A549 (cell line): ENCODE data around the gene CDC6. TPM values are rescaled to one million over a fixed set of nuclear protein-coding genes. Genes with fewer than 3 reads are reported as not detected.

Source experiments
- ATAC-seq, 2 experiments: fragments of 200-7000 bp in 1 of 2; fragments of >200 bp in 1 of 2; cut with Nextera tagmentation in 1 of 2; cut with Tn5 transposase in 1 of 2; 3 replicates each; pipeline versions ENCODE4 v1.8.0 to v1.9.1; 2018 to 2020; ENCODE audit warnings: mild to moderate bottlenecking in 1 of 2, moderate library complexity in 1 of 2
- CTCF ChIA-PET: fragments of 300-600 bp; sonication (Branson Sonifier 250); formaldehyde crosslinking; extraction: SDS; loops from one replicate; lab custom pipeline; 2021; ENCODE audit warnings: antibody characterized with exemption, inconsistent platforms; lab: Yijun Ruan, JAX
- POLR2A ChIA-PET: fragments of 350-600 bp; formaldehyde crosslinking; extraction: SDS; loops from one replicate; lab custom pipeline; 2021; ENCODE audit warnings: antibody characterized with exemption, inconsistent platforms; lab: Yijun Ruan, JAX
- DNase-seq, 2 experiments: peaks; one replicate each; pipeline versions ENCODE4 v3.0.0 to v3.0.0-alpha.2; 2011 to 2016; ENCODE audit warnings: low read depth in 1 of 2, low spot score in 1 of 2
- FAIRE-seq: peaks from 2 replicates; lab custom pipeline; 2011; peaks lifted over from hg19 to GRCh38; lab: Jason Lieb, UNC
- H3K27ac ChIP-seq, 2 experiments: fragments of >200 bp; sonication (Bioruptor Twin); formaldehyde crosslinking; 3 replicates each; pipeline ENCODE4 v1.5.1; 2016 to 2017
- H3K4me1 ChIP-seq: fragments of >200 bp; sonication (Bioruptor Twin); formaldehyde crosslinking; 3 replicates; pipeline ENCODE4 v1.6.1; 2016
- H3K4me2 ChIP-seq: fragments of >200 bp; sonication (Bioruptor Twin); formaldehyde crosslinking; 3 replicates; pipeline ENCODE4 v1.6.1; 2016
- H3K4me3 ChIP-seq: fragments of >200 bp; sonication (Bioruptor Twin); formaldehyde crosslinking; 3 replicates; pipeline ENCODE4 v1.5.1; 2016
- H3K9me3 ChIP-seq: fragments of >200 bp; sonication (Bioruptor Twin); formaldehyde crosslinking; 3 replicates; pipeline ENCODE4 v1.6.1; 2016
- BHLHE40 ChIP-seq: IDR thresholded peaks from 2 replicates; pipeline ENCODE4 v1.6.1; 2012; ENCODE audit warnings: low read depth, low read length, inconsistent platforms
- CEBPB ChIP-seq, 2 experiments: fragments of >200 bp in 1 of 2; sonication (Bioruptor Twin) in 1 of 2; formaldehyde crosslinking in 1 of 2; IDR thresholded peaks; 2 replicates each; pipeline ENCODE4 v1.6.1; 2012 to 2016
- CHD2 ChIP-seq: fragments of 150-350 bp; IDR thresholded peaks from 2 replicates; pipeline ENCODE4 v1.6.1; 2014; ENCODE audit warnings: low read length; ENCODE audit not compliant: partially characterized antibody
- EHF ChIP-seq: fragments of 250-450 bp; sonication (Bioruptor Pico); IDR thresholded peaks from 2 replicates; pipeline ENCODE4 v1.5.0; 2020; ENCODE audit warnings: mild to moderate bottlenecking
- FOSB ChIP-seq: fragments of 250-450 bp; sonication (Bioruptor Pico); IDR thresholded peaks from 2 replicates; pipeline ENCODE4 v1.5.0; 2020; ENCODE audit warnings: mild to moderate bottlenecking, moderate library complexity
- FOXS1 ChIP-seq: fragments of 250-450 bp; sonication (Bioruptor Pico); IDR thresholded peaks from 2 replicates; pipeline ENCODE4 v1.5.0; 2020; ENCODE audit warnings: mild to moderate bottlenecking, moderate library complexity
- HDAC2 ChIP-seq: fragments of 200-600 bp; sonication (generic); IDR thresholded peaks from 2 replicates; pipeline ENCODE4 v1.6.1; 2016
- HOXB5 ChIP-seq: fragments of 250-450 bp; sonication (Bioruptor Pico); IDR thresholded peaks from 2 replicates; pipeline ENCODE4 v1.5.0; 2020; ENCODE audit warnings: mild to moderate bottlenecking, moderate library complexity
- JUN ChIP-seq, 2 experiments: fragments of >200 bp; sonication (Bioruptor Twin); formaldehyde crosslinking; IDR thresholded peaks; 2 replicates in 1 of 2; 3 replicates in 1 of 2; pipeline ENCODE4 v1.6.1; 2016 to 2017
- KDM5A ChIP-seq: fragments of 200-600 bp; sonication (generic); IDR thresholded peaks from 2 replicates; pipeline ENCODE4 v1.6.1; 2016; ENCODE audit warnings: antibody characterized with exemption, mild to moderate bottlenecking
- MYC ChIP-seq: IDR thresholded peaks from 2 replicates; pipeline ENCODE4 v1.6.1; 2012; ENCODE audit warnings: mild to moderate bottlenecking, inconsistent platforms, low read length, improper control_type of control experiment, borderline replicate concordance
- POLR2AphosphoS2 ChIP-seq: conservative IDR thresholded peaks from 2 replicates; pipeline ENCODE4 v1.6.1; 2012; ENCODE audit warnings: low read length, improper control_type of control experiment, inconsistent platforms
- RAD21 ChIP-seq, 2 experiments: fragments of >200 bp in 1 of 2; sonication (Bioruptor Twin) in 1 of 2; formaldehyde crosslinking in 1 of 2; IDR thresholded peaks in 1 of 2; conservative IDR thresholded peaks in 1 of 2; 2 replicates in 1 of 2; 3 replicates in 1 of 2; pipeline ENCODE4 v1.6.1; 2012 to 2018; ENCODE audit warnings: inconsistent platforms in 1 of 2
- RCOR1 ChIP-seq: fragments of 150-350 bp; IDR thresholded peaks from 2 replicates; pipeline ENCODE4 v1.6.1; 2014; ENCODE audit warnings: antibody characterized with exemption, low read length, low read depth
- ZNF302 ChIP-seq: fragments of 250-450 bp; sonication (Bioruptor Pico); IDR thresholded peaks from 2 replicates; pipeline ENCODE4 v1.9.0; 2021; ENCODE audit warnings: inconsistent platforms, mild to moderate bottlenecking, moderate library complexity
- WGBS: methylation state at CpG from one replicate; pipeline ENCODE4 v1.1.6; 2017; ENCODE audit errors: missing lambda C conversion rate; 5-methylcytosine and 5-hydroxymethylcytosine counted together
- polyA plus RNA-seq, 4 experiments: library from polyadenylated mRNA; depleted of rRNA in 3 of 4; stranded (reverse); fragments of >200 nt; fragmentation: RNase III in 1 of 4; extraction: RNeasy Plus Mini Kit Qiagen cat#74134 plus additional on column Dnase treatment in 1 of 4; gene quantifications; 2 replicates in 3 of 4; 3 replicates in 1 of 4; pipeline ENCODE4 v1.2.3, GENCODE V29; 2011 to 2017
- TF ChIP-seq, protein P1 (sequence below): IDR thresholded peaks from 2 replicates; pipeline ENCODE4 v1.6.1; 2012; ENCODE audit warnings: low read depth, borderline replicate concordance
- TF ChIP-seq, protein P2 (sequence below): fragments of 250-450 bp; sonication (Bioruptor Pico); IDR thresholded peaks from 2 replicates; pipeline ENCODE4 v1.5.0; 2021; ENCODE audit warnings: mild to moderate bottlenecking, moderate library complexity, borderline replicate concordance

Gene CDC6
- polyA plus RNA-seq, 2 of the 4 experiments (the other 2 are of a cell fraction): 67.0 to 79.5 TPM

DNA sequence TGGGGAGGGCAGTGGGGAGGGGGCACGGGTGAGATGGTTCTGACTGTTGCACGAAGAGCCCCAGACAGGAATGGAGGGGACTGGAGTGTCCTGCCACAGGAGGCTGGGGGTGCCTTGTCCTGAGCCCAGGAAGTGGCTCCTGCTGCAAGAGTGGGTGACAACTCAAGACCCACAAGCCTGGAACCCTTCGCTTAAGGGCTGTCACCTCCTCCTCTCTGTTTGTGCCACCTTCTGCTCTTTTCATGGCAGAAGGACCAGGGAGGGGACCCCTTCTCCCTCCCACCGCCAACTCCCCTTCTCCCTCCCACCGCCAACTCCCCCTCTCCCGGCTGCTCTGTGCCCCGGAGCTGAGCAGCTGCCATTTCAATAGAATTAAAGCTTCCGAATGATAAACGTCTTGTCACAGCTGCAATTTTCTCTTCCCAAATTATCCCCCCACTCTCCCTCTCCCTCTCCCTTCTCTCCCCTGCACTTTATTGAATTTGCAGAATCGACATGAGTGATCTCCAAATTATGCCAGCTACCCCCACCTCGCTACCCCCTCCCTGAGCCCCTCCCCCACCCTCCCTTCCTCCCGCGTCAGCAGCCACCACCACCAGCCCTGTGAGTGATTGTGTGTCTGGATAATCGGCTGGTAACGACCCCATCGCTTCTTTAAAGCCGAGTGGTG, 63.1 kb downstream of the CDC6 start:
- DNase-seq (no peak), FAIRE-seq (no peak), ATAC-seq (no peak)
- no peak overlapping the region for H3K4me3 ChIP-seq
- CTCF ChIA-PET: interaction anchor here (0.7 to 40.3 kb wide), 10 partner anchors 7 to 213 kb away, joined by 3 to 2395 read pairs (median 6); partner anchors contain the start of genes CDC6, RARA and TOP2A
- no peak overlapping the region for H3K4me2 ChIP-seq
- 76% methylated on average over 13 of the region's 17 CpGs for WGBS
- H3K27ac ChIP-seq: peak overlapping the region in 1 of 2 experiments; percentile 76; a peak in 3 of 6 replicates
- POLR2A ChIA-PET: interaction anchor here (1.1 to 1.3 kb wide), 2 partner anchors 33 to 47 kb away, joined by 4 to 5 read pairs; no protein-coding TSS in a partner anchor
- no peaks in the 10 kb centered on the region for H3K9me3 ChIP-seq
- TF ChIP-seq POLR2AphosphoS2 (no peak), HDAC2 (no peak), RCOR1 (no peak), RAD21 (conservative IDR thresholded peaks at IDR 0.05 in 1 of 2, IDR thresholded peaks at IDR 0.05 in 1 of 2) (no peak), FOSB (CRISPR knock-in tag) (no peak), EHF (CRISPR knock-in tag) (no peak), ZNF302 (no peak), KDM5A (no peak), CHD2 (no peak), HOXB5 (no peak), BHLHE40 (no peak), FOXS1 (no peak), CEBPB (IDR thresholded peaks at IDR 0.05) (no peak)
- TF ChIP-seq, protein P1, sequence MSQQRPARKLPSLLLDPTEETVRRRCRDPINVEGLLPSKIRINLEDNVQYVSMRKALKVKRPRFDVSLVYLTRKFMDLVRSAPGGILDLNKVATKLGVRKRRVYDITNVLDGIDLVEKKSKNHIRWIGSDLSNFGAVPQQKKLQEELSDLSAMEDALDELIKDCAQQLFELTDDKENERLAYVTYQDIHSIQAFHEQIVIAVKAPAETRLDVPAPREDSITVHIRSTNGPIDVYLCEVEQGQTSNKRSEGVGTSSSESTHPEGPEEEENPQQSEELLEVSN: no peak
- TF ChIP-seq, protein P2, sequence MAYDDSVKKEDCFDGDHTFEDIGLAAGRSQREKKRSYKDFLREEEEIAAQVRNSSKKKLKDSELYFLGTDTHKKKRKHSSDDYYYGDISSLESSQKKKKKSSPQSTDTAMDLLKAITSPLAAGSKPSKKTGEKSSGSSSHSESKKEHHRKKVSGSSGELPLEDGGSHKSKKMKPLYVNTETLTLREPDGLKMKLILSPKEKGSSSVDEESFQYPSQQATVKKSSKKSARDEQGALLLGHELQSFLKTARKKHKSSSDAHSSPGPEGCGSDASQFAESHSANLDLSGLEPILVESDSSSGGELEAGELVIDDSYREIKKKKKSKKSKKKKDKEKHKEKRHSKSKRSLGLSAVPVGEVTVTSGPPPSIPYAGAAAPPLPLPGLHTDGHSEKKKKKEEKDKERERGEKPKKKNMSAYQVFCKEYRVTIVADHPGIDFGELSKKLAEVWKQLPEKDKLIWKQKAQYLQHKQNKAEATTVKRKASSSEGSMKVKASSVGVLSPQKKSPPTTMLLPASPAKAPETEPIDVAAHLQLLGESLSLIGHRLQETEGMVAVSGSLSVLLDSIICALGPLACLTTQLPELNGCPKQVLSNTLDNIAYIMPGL (CRISPR knock-in tag): no peak
- H3K4me1 ChIP-seq: peaks cover 91% of the 10 kb centered on the region

DNA sequence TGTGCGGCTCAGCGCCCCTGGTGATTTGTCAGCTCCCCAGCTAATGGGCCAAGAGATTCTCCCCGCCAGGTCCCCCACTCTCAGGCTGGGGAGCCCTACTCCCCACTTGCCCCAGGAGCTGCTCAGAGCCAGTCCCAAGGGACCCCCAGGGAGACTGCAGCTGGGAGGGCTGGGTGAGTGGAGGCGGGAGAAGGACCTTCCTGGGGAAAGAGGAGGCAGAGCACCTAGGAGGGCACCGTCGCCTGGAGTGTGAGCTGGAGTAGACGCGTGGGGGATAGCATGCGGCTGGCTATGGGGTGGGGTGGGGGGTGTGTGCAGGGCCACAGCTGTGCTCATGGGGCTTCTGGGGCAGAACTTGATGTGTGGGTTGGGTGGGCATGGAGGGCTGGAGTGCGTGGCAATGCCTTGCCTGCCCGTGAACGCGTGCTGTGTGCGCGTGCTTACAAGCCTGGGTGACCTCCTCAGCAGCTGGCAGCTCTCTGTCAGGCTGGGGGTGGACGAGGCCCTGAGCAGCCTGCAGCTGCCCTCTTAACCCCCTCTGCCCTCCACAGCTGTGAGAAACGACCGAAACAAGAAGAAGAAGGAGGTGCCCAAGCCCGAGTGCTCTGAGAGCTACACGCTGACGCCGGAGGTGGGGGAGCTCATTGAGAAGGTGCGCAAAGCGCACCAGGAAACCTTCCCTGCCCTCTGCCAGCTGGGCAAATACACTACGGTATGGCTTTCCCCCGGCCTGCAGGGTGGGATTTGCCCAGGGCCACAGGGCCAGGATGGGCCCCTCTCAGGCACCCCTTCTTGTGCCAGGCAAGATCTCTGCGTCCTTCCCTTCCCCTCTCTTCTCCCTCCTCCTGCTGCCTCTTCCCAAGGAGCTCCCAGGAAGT, 63.9 kb downstream of the CDC6 start:
- Histone ChIP-seq H3K27ac (peak overlapping the region; percentile 29 to 76; a peak in 5 of 6 replicates), H3K4me1 (peaks cover 83% of the 10 kb centered on the region), H3K9me3 (no peaks in the 10 kb centered on the region), H3K4me3 (no peak overlapping the region), H3K4me2 (peak overlapping the region; percentile 43; the same call in 1 of the 3 replicates)
- no peak for DNase-seq
- TF ChIP-seq JUN (IDR thresholded peaks at IDR 0.05) (0 out of 5 replicates have a peak, but pooled peaks of 1 of the 2 experiments have one; percentile 14), MYC (no peak)
- 86% methylated on average over 27 of the region's 27 CpGs for WGBS
- ATAC-seq: no peak
- ChIA-PET POLR2A (interaction anchor here (1.1 to 1.3 kb wide), 2 partner anchors 34 to 48 kb away, joined by 4 to 5 read pairs; no protein-coding TSS in a partner anchor), CTCF (interaction anchor here (0.5 to 40.3 kb wide), 15 partner anchors 8 to 212 kb away, joined by 3 to 2395 read pairs (median 4); partner anchors contain the start of genes CDC6, GJD3, RARA and TOP2A)
- FAIRE-seq: no peak
